PFSK-1 (cell line): Measurements from ENCODE around the gene TMEM131.

Source experiments
- POLR2AphosphoS5 ChIP-seq: IDR thresholded peaks from 2 replicates; pipeline ENCODE4 v1.6.1; 2012; ENCODE audit warnings: low read depth, mild to moderate bottlenecking, control low read depth, low read length, moderate library complexity
- REST ChIP-seq, 2 experiments: IDR thresholded peaks; 2 replicates each; pipeline versions ENCODE4 v1.6.1 to v1.8.0; 2011 to 2012; ENCODE audit warnings: low read depth in 2 of 2, low read length in 2 of 2, control low read depth in 1 of 2, inconsistent platforms in 1 of 2, mild to moderate bottlenecking in 1 of 2, moderate library complexity in 1 of 2; ENCODE audit not compliant: insufficient read depth in 1 of 2
- SIN3A ChIP-seq: IDR thresholded peaks from 2 replicates; pipeline ENCODE4 v1.6.1; 2012; ENCODE audit warnings: mild to moderate bottlenecking, low read length, moderate library complexity, borderline replicate concordance; ENCODE audit not compliant: insufficient read depth

DNA sequence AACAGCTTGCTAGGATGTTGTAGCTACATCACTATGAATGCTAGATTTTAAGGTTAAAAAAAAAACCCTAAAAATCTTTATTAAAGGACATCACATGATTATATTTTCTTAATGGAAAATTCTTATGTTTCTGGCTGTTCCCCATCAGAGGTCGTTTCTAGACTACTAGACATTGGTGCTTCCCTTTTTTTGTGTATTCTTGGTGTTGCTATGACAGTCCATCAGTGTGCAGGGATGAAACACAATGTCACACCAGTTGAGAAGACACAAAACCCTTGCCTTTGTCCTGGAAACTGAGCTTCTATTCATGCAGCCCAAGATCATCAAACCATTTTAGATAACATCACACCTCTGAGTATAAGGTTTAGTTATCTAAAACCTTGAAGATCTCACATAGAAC lies 19.9 kb upstream of the TMEM131 start:
- TF ChIP-seq REST (IDR thresholded peaks at IDR 0.05; ENCODE audit: insufficient read depth in 1 of 2, low read depth in 2 of 2, low read length in 2 of 2): no peak
- no peak for TF ChIP-seq POLR2AphosphoS5
- no peak for TF ChIP-seq SIN3A
